Endothelial cell of umbilical vein (primary cell): ENCODE data around the gene MSRB2. TPM values are rescaled to one million over a fixed set of nuclear protein-coding genes. Genes with fewer than 3 reads are reported as not detected.

Source experiments
- BruUV-seq: library from RNA; stranded (reverse); fragments of 400-500 nt; replicated peaks from 2 replicates; lab custom pipeline; 2021; lab: Mats Ljungman, UMichigan
- CTCF ChIA-PET: fragments of 300-600, 350-600 bp; sonication (Branson Sonifier 250); formaldehyde crosslinking; loops from one replicate; lab custom pipeline; 2021; ENCODE audit warnings: antibody characterized with exemption, inconsistent platforms; lab: Charles Lee
- POLR2A ChIA-PET: fragments of 300-600, 350-600 bp; sonication (Branson Sonifier 250); formaldehyde crosslinking; loops from one replicate; lab custom pipeline; 2021; ENCODE audit warnings: antibody characterized with exemption, inconsistent platforms; lab: Charles Lee
- DNase-seq: peaks from one replicate; pipeline ENCODE4 v3.0.0-alpha.2; 2011; ENCODE audit warnings: low read depth, low spot score
- FAIRE-seq: peaks from 2 replicates; lab custom pipeline; 2011; peaks lifted over from hg19 to GRCh38; lab: Jason Lieb, UNC
- H2AFZ ChIP-seq: 2 replicates; pipeline ENCODE4 v1.6.0; 2012; ENCODE audit warnings: low read depth, low read length, control low read depth, inconsistent platforms
- H3K27ac ChIP-seq: 2 replicates; pipeline ENCODE4 v1.5.1; 2011; ENCODE audit warnings: low read depth, mild to moderate bottlenecking, control low read depth, low read length, moderate library complexity; ENCODE audit not compliant: insufficient read depth
- H3K27me3 ChIP-seq, 2 experiments: 2 replicates each; pipeline versions ENCODE4 v1.6.0 to v1.6.1; 2011; ENCODE audit warnings: low read length in 2 of 2, mixed read lengths in 1 of 2; ENCODE audit not compliant: control insufficient read depth in 2 of 2, insufficient read depth in 2 of 2
- H3K36me3 ChIP-seq, 2 experiments: 2 replicates in 1 of 2; 3 replicates in 1 of 2; pipeline ENCODE4 v1.5.1; 2011; ENCODE audit warnings: low read length in 2 of 2, mild to moderate bottlenecking in 1 of 2, moderate library complexity in 1 of 2; ENCODE audit not compliant: control insufficient read depth in 2 of 2, insufficient read depth in 2 of 2; ENCODE audit errors: extremely low read depth in 1 of 2
- H3K4me1 ChIP-seq: 3 replicates; pipeline ENCODE4 v1.5.1; 2011; ENCODE audit warnings: mild to moderate bottlenecking, low read length; ENCODE audit not compliant: control insufficient read depth, insufficient read depth; ENCODE audit errors: extremely low read depth
- H3K4me2 ChIP-seq: 2 replicates; pipeline ENCODE4 v1.6.1; 2011; ENCODE audit warnings: low read length, control low read depth, mixed read lengths; ENCODE audit not compliant: insufficient read depth
- H3K4me3 ChIP-seq, 3 experiments: fragments of 200-600 bp in 1 of 3; sonication (generic), shearing (Covaris generic) in 1 of 3; replicated peaks in 1 of 3; 2 replicates each; pipeline ENCODE4 v1.5.1; 2011 to 2016; ENCODE audit warnings: control low read depth in 3 of 3, low read length in 3 of 3, mild to moderate bottlenecking in 2 of 3, inconsistent platforms in 1 of 3, low read depth in 1 of 3, moderate library complexity in 1 of 3; ENCODE audit not compliant: insufficient read depth in 1 of 3
- H3K79me2 ChIP-seq: 2 replicates; pipeline ENCODE4 v1.6.0; 2012; ENCODE audit warnings: low read length, inconsistent platforms; ENCODE audit not compliant: control insufficient read depth, insufficient read depth
- H3K9ac ChIP-seq: replicated peaks from 2 replicates; pipeline ENCODE3; 2011; ENCODE audit warnings: low read length, control low read depth; ENCODE audit not compliant: insufficient read depth; ENCODE audit errors: extremely low read depth
- H3K9me1 ChIP-seq: replicated peaks from 3 replicates; pipeline ENCODE4 v1.6.0; 2011; ENCODE audit warnings: mild to moderate bottlenecking, low read length; ENCODE audit not compliant: control insufficient read depth, insufficient read depth; ENCODE audit errors: extremely low read depth
- H3K9me3 ChIP-seq: replicated peaks from 2 replicates; pipeline ENCODE4 v1.5.1; 2012; ENCODE audit warnings: low read length, inconsistent platforms; ENCODE audit not compliant: control insufficient read depth, insufficient read depth
- H4K20me1 ChIP-seq: replicated peaks from 2 replicates; pipeline ENCODE3; 2011; ENCODE audit warnings: mild to moderate bottlenecking, low read length; ENCODE audit not compliant: control insufficient read depth, insufficient read depth; ENCODE audit errors: extremely low read depth
- EZH2 ChIP-seq: IDR thresholded peaks from 2 replicates; pipeline ENCODE4 v1.6.1; 2012; ENCODE audit warnings: borderline replicate concordance, low read depth, mild to moderate bottlenecking, moderate library complexity, low read length, inconsistent platforms; ENCODE audit not compliant: severe bottlenecking
- FOS ChIP-seq: IDR thresholded peaks from 2 replicates; pipeline ENCODE4 v1.6.1; 2011; ENCODE audit warnings: mild to moderate bottlenecking, low read length, moderate library complexity, borderline replicate concordance; ENCODE audit not compliant: insufficient read depth
- GATA2 ChIP-seq: IDR thresholded peaks from 2 replicates; pipeline ENCODE4 v1.7.0; 2011; ENCODE audit warnings: low read depth, mild to moderate bottlenecking, moderate library complexity, mixed read lengths, low read length; ENCODE audit not compliant: insufficient read length, insufficient read depth
- POLR2AphosphoS5 ChIP-seq: IDR thresholded peaks from 2 replicates; pipeline ENCODE4 v1.6.1; 2012; ENCODE audit warnings: low read depth, mild to moderate bottlenecking, control low read depth, low read length, moderate library complexity; ENCODE audit not compliant: insufficient read depth
- dilution Hi-C: fragments of 300-500 bp; cut with MboI; formaldehyde crosslinking; loops from one replicate; pipeline ENCODE4 v1.15.0; 2019; ENCODE audit warnings: low sequenced_read_pairs; ENCODE audit not compliant: extremely low pct_ligation_motif_present
- intact Hi-C: fragments of 100-400 bp; cut with micrococcal nuclease; formaldehyde crosslinking; loops from one replicate; pipeline ENCODE4 v1.10.0; 2022
- polyA plus RNA-seq, 4 experiments: library from polyadenylated mRNA; depleted of rRNA in 3 of 4; stranded (reverse) in 3 of 4; unstranded in 1 of 4; fragments of >200 nt; gene quantifications; 2 replicates each; pipeline versions ENCODE4 v1.2.1 to v1.2.3, GENCODE V29; 2011 to 2012; ENCODE audit warnings: missing spikeins in 1 of 4
- total RNA-seq: library from RNA; stranded (reverse); gene quantifications from 2 replicates; pipeline ENCODE4 v1.2.3, GENCODE V29; 2021
- TF ChIP-seq, protein P1 (sequence below): IDR thresholded peaks from 2 replicates; pipeline ENCODE4 v1.6.1; 2011; ENCODE audit not compliant: insufficient read depth, insufficient read length
- TF ChIP-seq, protein P2 (sequence below), 2 donors: IDR thresholded peaks; 1 replicate in 1 of 2; 2 replicates in 1 of 2; pipeline ENCODE4 v1.5.1; 2011; ENCODE audit warnings: low read length in 2 of 2, mild to moderate bottlenecking in 2 of 2, moderate library complexity in 2 of 2, control low read depth in 1 of 2, inconsistent platforms in 1 of 2, low read depth in 1 of 2; ENCODE audit not compliant: insufficient read depth in 1 of 2; ENCODE audit errors: extremely low read depth in 1 of 2

Gene MSRB2
- total and polyA plus RNA-seq, 2 donors (not counting 3 experiments of a cell fraction or from before 2014, with no cell fraction given): 16.2 to 20.6 TPM

DNA sequence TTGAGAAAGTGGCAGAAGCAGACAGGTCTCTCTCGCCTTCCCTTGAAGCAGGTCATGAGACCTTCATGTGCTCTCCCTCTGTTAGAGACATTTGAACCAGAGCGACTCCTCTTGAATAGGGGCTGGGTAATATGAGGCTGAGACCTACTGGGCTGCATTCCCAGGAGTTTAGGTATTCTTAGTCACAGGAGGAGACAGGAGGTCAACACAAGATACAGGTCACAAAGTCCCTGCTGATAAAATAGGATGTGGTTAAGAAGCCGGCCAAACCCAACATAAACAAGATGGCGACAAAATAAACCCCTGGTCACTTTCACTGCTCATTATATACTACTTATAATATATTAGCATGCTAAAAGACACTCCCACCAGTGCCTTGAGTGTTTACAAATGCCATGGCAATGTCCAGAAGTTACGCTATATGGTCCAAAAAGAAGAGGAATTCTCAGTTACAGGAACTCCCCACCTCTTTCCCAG is 43.5 kb upstream of the MSRB2 start:
- Histone ChIP-seq H4K20me1 (no peaks in the 10 kb centered on the region), H3K27me3 (peaks cover 2 to 6% of the 10 kb centered on the region in 2 experiments), H3K9ac (no peak overlapping the region), H3K79me2 (no peaks in the 10 kb centered on the region), H2AFZ (no peak overlapping the region), H3K4me2 (no peak overlapping the region), H3K4me1 (no peaks in the 10 kb centered on the region), H3K9me1 (no peaks in the 10 kb centered on the region), H3K4me3 (no peak overlapping the region), H3K27ac (no peak overlapping the region), H3K9me3 (no peaks in the 10 kb centered on the region), H3K36me3 (no peaks in the 10 kb centered on the region)
- no peak for FAIRE-seq
- ChIA-PET CTCF (no interaction called here), POLR2A (no interaction called here)
- dilution Hi-C loops (no loop called here), intact Hi-C loops (no loop called here)
- no TSS peak for BruUV-seq
- TF ChIP-seq, protein P1, sequence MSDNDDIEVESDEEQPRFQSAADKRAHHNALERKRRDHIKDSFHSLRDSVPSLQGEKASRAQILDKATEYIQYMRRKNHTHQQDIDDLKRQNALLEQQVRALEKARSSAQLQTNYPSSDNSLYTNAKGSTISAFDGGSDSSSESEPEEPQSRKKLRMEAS: no peak
- TF ChIP-seq POLR2AphosphoS5 (no peak), EZH2 (no peak), FOS (no peak), GATA2 (no peak)
- TF ChIP-seq, protein P2, sequence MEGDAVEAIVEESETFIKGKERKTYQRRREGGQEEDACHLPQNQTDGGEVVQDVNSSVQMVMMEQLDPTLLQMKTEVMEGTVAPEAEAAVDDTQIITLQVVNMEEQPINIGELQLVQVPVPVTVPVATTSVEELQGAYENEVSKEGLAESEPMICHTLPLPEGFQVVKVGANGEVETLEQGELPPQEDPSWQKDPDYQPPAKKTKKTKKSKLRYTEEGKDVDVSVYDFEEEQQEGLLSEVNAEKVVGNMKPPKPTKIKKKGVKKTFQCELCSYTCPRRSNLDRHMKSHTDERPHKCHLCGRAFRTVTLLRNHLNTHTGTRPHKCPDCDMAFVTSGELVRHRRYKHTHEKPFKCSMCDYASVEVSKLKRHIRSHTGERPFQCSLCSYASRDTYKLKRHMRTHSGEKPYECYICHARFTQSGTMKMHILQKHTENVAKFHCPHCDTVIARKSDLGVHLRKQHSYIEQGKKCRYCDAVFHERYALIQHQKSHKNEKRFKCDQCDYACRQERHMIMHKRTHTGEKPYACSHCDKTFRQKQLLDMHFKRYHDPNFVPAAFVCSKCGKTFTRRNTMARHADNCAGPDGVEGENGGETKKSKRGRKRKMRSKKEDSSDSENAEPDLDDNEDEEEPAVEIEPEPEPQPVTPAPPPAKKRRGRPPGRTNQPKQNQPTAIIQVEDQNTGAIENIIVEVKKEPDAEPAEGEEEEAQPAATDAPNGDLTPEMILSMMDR (IDR thresholded peaks at IDR 0.05; ENCODE audit: extremely low read depth in 1 of 2, insufficient read depth in 1 of 2, low read depth in 1 of 2, low read length in 2 of 2): no peak
- DNase-seq: no peak
